ENCODE measurements around the gene UBE2H. TPM values are rescaled to one million over a fixed set of nuclear protein-coding genes. Genes with fewer than 3 reads are reported as not detected.

UBE2H gene
- total and polyA plus RNA-seq, 10 of the 15 experiments (the other 5 are each of a cell fraction or from before 2014, with no cell fraction given), result 15.6 to 75.5 (median 32.8) TPM

DNA sequence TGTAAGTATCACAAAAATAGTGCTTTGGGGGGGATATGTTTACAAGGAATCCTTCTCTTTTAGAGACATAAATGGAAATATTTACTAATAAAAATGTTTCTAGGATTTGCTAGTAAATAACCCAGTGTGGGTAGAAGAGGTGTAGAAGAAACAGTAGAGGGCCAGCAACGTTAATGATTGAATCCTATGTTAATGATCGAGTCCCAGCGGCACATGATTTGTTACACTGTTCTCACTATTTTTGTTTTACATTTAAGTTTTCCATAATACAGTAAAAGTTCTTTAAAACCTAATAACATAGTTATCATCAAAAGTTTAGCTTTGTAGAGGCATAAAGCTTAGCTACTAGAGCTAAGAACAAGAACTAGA, 66.0 kb downstream of the UBE2H start (continued):
- TF ChIP-seq, protein P1, sequence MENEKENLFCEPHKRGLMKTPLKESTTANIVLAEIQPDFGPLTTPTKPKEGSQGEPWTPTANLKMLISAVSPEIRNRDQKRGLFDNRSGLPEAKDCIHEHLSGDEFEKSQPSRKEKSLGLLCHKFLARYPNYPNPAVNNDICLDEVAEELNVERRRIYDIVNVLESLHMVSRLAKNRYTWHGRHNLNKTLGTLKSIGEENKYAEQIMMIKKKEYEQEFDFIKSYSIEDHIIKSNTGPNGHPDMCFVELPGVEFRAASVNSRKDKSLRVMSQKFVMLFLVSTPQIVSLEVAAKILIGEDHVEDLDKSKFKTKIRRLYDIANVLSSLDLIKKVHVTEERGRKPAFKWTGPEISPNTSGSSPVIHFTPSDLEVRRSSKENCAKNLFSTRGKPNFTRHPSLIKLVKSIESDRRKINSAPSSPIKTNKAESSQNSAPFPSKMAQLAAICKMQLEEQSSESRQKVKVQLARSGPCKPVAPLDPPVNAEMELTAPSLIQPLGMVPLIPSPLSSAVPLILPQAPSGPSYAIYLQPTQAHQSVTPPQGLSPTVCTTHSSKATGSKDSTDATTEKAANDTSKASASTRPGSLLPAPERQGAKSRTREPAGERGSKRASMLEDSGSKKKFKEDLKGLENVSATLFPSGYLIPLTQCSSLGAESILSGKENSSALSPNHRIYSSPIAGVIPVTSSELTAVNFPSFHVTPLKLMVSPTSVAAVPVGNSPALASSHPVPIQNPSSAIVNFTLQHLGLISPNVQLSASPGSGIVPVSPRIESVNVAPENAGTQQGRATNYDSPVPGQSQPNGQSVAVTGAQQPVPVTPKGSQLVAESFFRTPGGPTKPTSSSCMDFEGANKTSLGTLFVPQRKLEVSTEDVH (IDR thresholded peaks at IDR 0.05; ENCODE audit: low read depth, partially characterized antibody), result no peak
- TF ChIP-seq BHLHE40 (IDR thresholded peaks at IDR 0.05; ENCODE audit: borderline replicate concordance in 1 of 2, low read depth in 2 of 2, low read length in 1 of 2) (no peak), NRF1 (conservative IDR thresholded peaks at IDR 0.05; ENCODE audit: low read depth, low read length) (no peak), RAD51 (IDR thresholded peaks at IDR 0.05) (no peak), ZNF24 (IDR thresholded peaks at IDR 0.05) (no peak), RELA (IDR thresholded peaks at IDR 0.05; ENCODE audit: borderline replicate concordance, partially characterized antibody) (no peak), YY1 (IDR thresholded peaks at IDR 0.05; ENCODE audit: low read depth, low read length) (no peak)
- TF ChIP-seq, protein P2, sequence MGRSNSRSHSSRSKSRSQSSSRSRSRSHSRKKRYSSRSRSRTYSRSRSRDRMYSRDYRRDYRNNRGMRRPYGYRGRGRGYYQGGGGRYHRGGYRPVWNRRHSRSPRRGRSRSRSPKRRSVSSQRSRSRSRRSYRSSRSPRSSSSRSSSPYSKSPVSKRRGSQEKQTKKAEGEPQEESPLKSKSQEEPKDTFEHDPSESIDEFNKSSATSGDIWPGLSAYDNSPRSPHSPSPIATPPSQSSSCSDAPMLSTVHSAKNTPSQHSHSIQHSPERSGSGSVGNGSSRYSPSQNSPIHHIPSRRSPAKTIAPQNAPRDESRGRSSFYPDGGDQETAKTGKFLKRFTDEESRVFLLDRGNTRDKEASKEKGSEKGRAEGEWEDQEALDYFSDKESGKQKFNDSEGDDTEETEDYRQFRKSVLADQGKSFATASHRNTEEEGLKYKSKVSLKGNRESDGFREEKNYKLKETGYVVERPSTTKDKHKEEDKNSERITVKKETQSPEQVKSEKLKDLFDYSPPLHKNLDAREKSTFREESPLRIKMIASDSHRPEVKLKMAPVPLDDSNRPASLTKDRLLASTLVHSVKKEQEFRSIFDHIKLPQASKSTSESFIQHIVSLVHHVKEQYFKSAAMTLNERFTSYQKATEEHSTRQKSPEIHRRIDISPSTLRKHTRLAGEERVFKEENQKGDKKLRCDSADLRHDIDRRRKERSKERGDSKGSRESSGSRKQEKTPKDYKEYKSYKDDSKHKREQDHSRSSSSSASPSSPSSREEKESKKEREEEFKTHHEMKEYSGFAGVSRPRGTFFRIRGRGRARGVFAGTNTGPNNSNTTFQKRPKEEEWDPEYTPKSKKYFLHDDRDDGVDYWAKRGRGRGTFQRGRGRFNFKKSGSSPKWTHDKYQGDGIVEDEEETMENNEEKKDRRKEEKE (IDR thresholded peaks at IDR 0.05), result no peak
- TF ChIP-seq, protein P3, sequence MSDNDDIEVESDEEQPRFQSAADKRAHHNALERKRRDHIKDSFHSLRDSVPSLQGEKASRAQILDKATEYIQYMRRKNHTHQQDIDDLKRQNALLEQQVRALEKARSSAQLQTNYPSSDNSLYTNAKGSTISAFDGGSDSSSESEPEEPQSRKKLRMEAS (IDR thresholded peaks at IDR 0.05; ENCODE audit: low read depth, low read length), result no peak

Measured in GM12878 (cell line).